ENCODE measurements around the gene PDE3B.

DNA sequence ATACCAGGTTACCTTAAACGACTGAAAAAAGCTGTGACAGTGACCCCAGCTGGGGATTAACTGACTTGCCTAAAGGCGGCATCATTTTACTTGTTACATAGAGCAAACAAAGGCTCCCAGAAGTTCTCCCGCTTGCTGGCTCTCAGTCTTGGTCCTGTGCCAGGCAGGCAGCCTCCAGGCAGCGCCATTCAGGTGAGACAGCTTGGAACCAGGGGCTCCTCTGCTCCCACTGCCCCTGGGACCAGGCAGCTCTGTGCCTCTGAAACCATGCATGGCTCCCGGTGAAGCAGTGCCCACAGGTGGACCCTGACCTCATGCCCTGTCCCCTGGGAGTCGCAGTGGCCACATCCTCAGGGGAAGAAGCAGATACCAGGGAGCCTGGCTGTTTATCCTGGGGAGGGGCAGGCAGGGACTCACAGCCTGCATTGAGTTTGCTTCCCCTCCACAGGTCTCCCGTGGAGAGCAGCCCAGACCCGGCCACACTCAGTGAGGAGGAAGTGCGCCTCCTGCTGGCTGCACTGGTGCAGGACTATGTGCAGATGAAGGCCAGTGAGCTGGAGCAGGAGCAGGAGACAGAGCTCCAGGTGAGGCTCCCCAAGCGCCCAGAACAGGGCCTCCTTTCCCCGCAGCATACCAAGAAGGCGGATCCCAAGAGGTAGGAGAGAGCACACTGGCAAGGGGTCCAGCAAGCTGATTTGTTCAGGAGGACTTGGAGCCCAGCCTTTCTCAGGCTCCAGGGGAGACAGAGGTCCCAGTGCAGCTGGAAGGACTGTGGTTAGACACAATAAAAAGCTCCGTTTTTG is 264.0 kb downstream of the PDE3B start:
- TF ChIP-seq, protein P1, sequence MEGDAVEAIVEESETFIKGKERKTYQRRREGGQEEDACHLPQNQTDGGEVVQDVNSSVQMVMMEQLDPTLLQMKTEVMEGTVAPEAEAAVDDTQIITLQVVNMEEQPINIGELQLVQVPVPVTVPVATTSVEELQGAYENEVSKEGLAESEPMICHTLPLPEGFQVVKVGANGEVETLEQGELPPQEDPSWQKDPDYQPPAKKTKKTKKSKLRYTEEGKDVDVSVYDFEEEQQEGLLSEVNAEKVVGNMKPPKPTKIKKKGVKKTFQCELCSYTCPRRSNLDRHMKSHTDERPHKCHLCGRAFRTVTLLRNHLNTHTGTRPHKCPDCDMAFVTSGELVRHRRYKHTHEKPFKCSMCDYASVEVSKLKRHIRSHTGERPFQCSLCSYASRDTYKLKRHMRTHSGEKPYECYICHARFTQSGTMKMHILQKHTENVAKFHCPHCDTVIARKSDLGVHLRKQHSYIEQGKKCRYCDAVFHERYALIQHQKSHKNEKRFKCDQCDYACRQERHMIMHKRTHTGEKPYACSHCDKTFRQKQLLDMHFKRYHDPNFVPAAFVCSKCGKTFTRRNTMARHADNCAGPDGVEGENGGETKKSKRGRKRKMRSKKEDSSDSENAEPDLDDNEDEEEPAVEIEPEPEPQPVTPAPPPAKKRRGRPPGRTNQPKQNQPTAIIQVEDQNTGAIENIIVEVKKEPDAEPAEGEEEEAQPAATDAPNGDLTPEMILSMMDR (IDR thresholded peaks at IDR 0.05; ENCODE audit: low read depth, low read length) = peak; percentile 77
- TF ChIP-seq EZH2phosphoT487 (IDR thresholded peaks at IDR 0.05; ENCODE audit: low read depth) = no peak
